ENCODE results near the gene INHBB.

The INHBB gene

GRCh38 chr2:120346026-120346666 is at the start of gene INHBB:
TSS of gene INHBB (plus strand) at chr2:120346136. CDS start at chr2:120346189, 53 bp downstream.
- Histone ChIP-seq H3K9me3 (replicated peaks; ENCODE audit: insufficient read depth, low read length) (no peaks in the 10 kb centered on the region), H3F3A (ENCODE audit: insufficient read depth, low read length) (no peaks in the 10 kb centered on the region), H2AFZ (ENCODE audit: low read length) (no peak within 1 kb of the TSS), H3K27ac (ENCODE audit: low read length) (no peak within 1 kb of the TSS), H3K9ac (ENCODE audit: low read length) (no peak within 1 kb of the TSS), H3K79me2 (ENCODE audit: low read length) (no peaks in the 10 kb centered on the region), H3K4me1 (ENCODE audit: low read length) (0 out of 2 replicates have a peak, but pooled peaks cover 8% of the 10 kb centered on the region), H3K4me2 (ENCODE audit: low read depth, low read length) (peak within 1 kb of the TSS; percentile 47; the same call in 1 of the 2 replicates), H3K27me3 (replicated peaks; ENCODE audit: insufficient read depth, low read length) (peaks cover 60% of the 10 kb centered on the region), H3K9me2 (replicated peaks; ENCODE audit: insufficient read depth, low read length) (no peaks in the 10 kb centered on the region), H3K4me3 (ENCODE audit: low read length) (peak within 1 kb of the TSS; percentile 7; the same call in 1 of the 2 replicates), H4K20me1 (ENCODE audit: insufficient read depth, low read length) (no peaks in the 10 kb centered on the region), H3K36me3 (replicated peaks; ENCODE audit: insufficient read depth, low read length) (no peaks in the 10 kb centered on the region)
- DNase-seq: no peak
- TF ChIP-seq EZH2 (optimal IDR thresholded peaks at IDR 0.05; ENCODE audit: low read depth, low read length): no peak
- no peak for TF ChIP-seq CTCF (IDR thresholded peaks at IDR 0.05; ENCODE audit: low read length)

- H3K4me2 ChIP-seq (ENCODE audit: low read depth, low read length): no peak overlapping the region
- H3K27ac ChIP-seq (ENCODE audit: low read length): no peak overlapping the region
- no peaks in the 10 kb centered on the region for H4K20me1 ChIP-seq (ENCODE audit: insufficient read depth, low read length)
- H3K79me2 ChIP-seq (ENCODE audit: low read length): no peaks in the 10 kb centered on the region
- TF ChIP-seq EZH2 (optimal IDR thresholded peaks at IDR 0.05; ENCODE audit: low read depth, low read length) (no peak), CTCF (IDR thresholded peaks at IDR 0.05; ENCODE audit: low read length) (no peak), EZH2phosphoT487 (IDR thresholded peaks at IDR 0.05; ENCODE audit: low read length) (no peak)
- no peak for DNase-seq
- H3K27me3 ChIP-seq (replicated peaks; ENCODE audit: insufficient read depth, low read length): no peaks in the 10 kb centered on the region
- H3K4me3 ChIP-seq (ENCODE audit: low read length): no peak overlapping the region
- H3K9me3 ChIP-seq (replicated peaks; ENCODE audit: insufficient read depth, low read length): no peaks in the 10 kb centered on the region
- no peaks in the 10 kb centered on the region; the same call in 1 of the 2 replicates for H3K36me3 ChIP-seq (replicated peaks; ENCODE audit: insufficient read depth, low read length)
- no peaks in the 10 kb centered on the region for H3K9me2 ChIP-seq (replicated peaks; ENCODE audit: insufficient read depth, low read length)
- H3K4me1 ChIP-seq (ENCODE audit: low read length): no peaks in the 10 kb centered on the region
- H2AFZ ChIP-seq (ENCODE audit: low read length): no peak overlapping the region
- H3F3A ChIP-seq (ENCODE audit: insufficient read depth, low read length): no peaks in the 10 kb centered on the region
- no peak overlapping the region for H3K9ac ChIP-seq (ENCODE audit: low read length)
These were observed 47.6 kb upstream of the INHBB start for GRCh38 chr2:120298173-120298835.

- no peaks in the 10 kb centered on the region for H3K27me3 ChIP-seq (replicated peaks; ENCODE audit: insufficient read depth, low read length)
- no peaks in the 10 kb centered on the region for H3K79me2 ChIP-seq (ENCODE audit: low read length)
- H3K9me3 ChIP-seq (replicated peaks; ENCODE audit: insufficient read depth, low read length): no peaks in the 10 kb centered on the region
- no peak overlapping the region for H3K4me3 ChIP-seq (ENCODE audit: low read length)
- H3K4me2 ChIP-seq (ENCODE audit: low read depth, low read length): no peak overlapping the region
- no peak for TF ChIP-seq EZH2 (optimal IDR thresholded peaks at IDR 0.05; ENCODE audit: low read depth, low read length)
- TF ChIP-seq EZH2phosphoT487 (IDR thresholded peaks at IDR 0.05; ENCODE audit: low read length): no peak
- no peak for TF ChIP-seq CTCF (IDR thresholded peaks at IDR 0.05; ENCODE audit: low read length)
- H2AFZ ChIP-seq (ENCODE audit: low read length): no peak overlapping the region
- H3K9me2 ChIP-seq (replicated peaks; ENCODE audit: insufficient read depth, low read length): no peaks in the 10 kb centered on the region
- no peaks in the 10 kb centered on the region for H3K36me3 ChIP-seq (replicated peaks; ENCODE audit: insufficient read depth, low read length)
- no peaks in the 10 kb centered on the region for H3F3A ChIP-seq (ENCODE audit: insufficient read depth, low read length)
- DNase-seq: no peak
- H3K9ac ChIP-seq (ENCODE audit: low read length): no peak overlapping the region
- no peaks in the 10 kb centered on the region for H3K4me1 ChIP-seq (ENCODE audit: low read length)
- no peak overlapping the region for H3K27ac ChIP-seq (ENCODE audit: low read length)
- no peaks in the 10 kb centered on the region for H4K20me1 ChIP-seq (ENCODE audit: insufficient read depth, low read length)
These were observed 46.9 kb upstream of the INHBB start for GRCh38 chr2:120299004-120299403.
